CD14-positive monocyte (primary cell): Measurements from ENCODE around the gene GLDN. TPM values are rescaled to one million over a fixed set of nuclear protein-coding genes. Genes with fewer than 3 reads are reported as not detected.

Source experiments
- DNase-seq, 3 donors: peaks; one replicate each; pipeline ENCODE4 v3.0.0-alpha.2; 2011 to 2022
- H2AFZ ChIP-seq: 2 replicates; pipeline ENCODE4 v1.6.0; 2012; ENCODE audit warnings: mild to moderate bottlenecking, low read depth, low read length, inconsistent platforms; ENCODE audit not compliant: insufficient read depth, poor library complexity, severe bottlenecking
- H3K27ac ChIP-seq, 2 donors: 1 replicate in 1 of 2; 2 replicates in 1 of 2; pipeline ENCODE4 v1.5.1; 2012 to 2013; ENCODE audit warnings: low read length in 2 of 2, control low read depth in 1 of 2, inconsistent platforms in 1 of 2, low read depth in 1 of 2, mild to moderate bottlenecking in 1 of 2
- H3K27me3 ChIP-seq, 2 donors: one replicate each; pipeline versions ENCODE4 v1.6.0 to v1.6.1; 2011 to 2013; ENCODE audit warnings: low read length in 2 of 2; ENCODE audit not compliant: control insufficient read depth in 2 of 2, insufficient read depth in 2 of 2
- H3K36me3 ChIP-seq, 2 donors: replicated peaks in 1 of 2; 1 replicate in 1 of 2; 2 replicates in 1 of 2; pipeline versions ENCODE4 v1.5.1 to v1.6.1; 2012 to 2013; ENCODE audit warnings: low read length in 2 of 2, control low read depth in 1 of 2, inconsistent platforms in 1 of 2, mild to moderate bottlenecking in 1 of 2; ENCODE audit not compliant: insufficient read depth in 2 of 2, control insufficient read depth in 1 of 2
- H3K4me1 ChIP-seq, 2 donors: 1 replicate in 1 of 2; 2 replicates in 1 of 2; pipeline versions ENCODE4 v1.5.1 to v1.6.1; 2012 to 2013; ENCODE audit warnings: low read length in 2 of 2, control low read depth in 1 of 2, inconsistent platforms in 1 of 2, mild to moderate bottlenecking in 1 of 2, moderate library complexity in 1 of 2; ENCODE audit not compliant: insufficient read depth in 2 of 2, control insufficient read depth in 1 of 2
- H3K4me2 ChIP-seq: replicated peaks from 2 replicates; pipeline ENCODE3; 2012; ENCODE audit warnings: low read length, moderate library complexity, mild to moderate bottlenecking; ENCODE audit not compliant: poor library complexity, severe bottlenecking; ENCODE audit errors: extremely low read depth
- H3K4me3 ChIP-seq, 3 experiments: fragments of 200-600 bp in 1 of 3; sonication (generic) in 1 of 3; replicated peaks in 1 of 3; 1 replicate in 2 of 3; 2 replicates in 1 of 3; pipeline ENCODE4 v1.5.1; 2011 to 2013; ENCODE audit warnings: low read length in 3 of 3, mild to moderate bottlenecking in 3 of 3, control low read depth in 2 of 3, low read depth in 2 of 3, inconsistent platforms in 1 of 3, moderate library complexity in 1 of 3
- H3K79me2 ChIP-seq: 2 replicates; pipeline ENCODE4 v1.6.0; 2012; ENCODE audit warnings: mild to moderate bottlenecking, control low read depth, inconsistent platforms, low read length, moderate library complexity; ENCODE audit not compliant: insufficient read depth
- H3K9ac ChIP-seq: 2 replicates; pipeline ENCODE4 v1.6.0; 2017; ENCODE audit warnings: low read length, mild to moderate bottlenecking; ENCODE audit not compliant: insufficient read depth, poor library complexity, severe bottlenecking
- H3K9me3 ChIP-seq, 2 donors: replicated peaks in 1 of 2; 1 replicate in 1 of 2; 2 replicates in 1 of 2; pipeline versions ENCODE4 v1.5.1 to v1.6.1; 2012 to 2013; ENCODE audit warnings: low read length in 2 of 2, control low read depth in 1 of 2; ENCODE audit not compliant: control insufficient read depth in 1 of 2, insufficient read depth in 1 of 2
- H4K20me1 ChIP-seq: 2 replicates; pipeline ENCODE4 v1.6.0; 2012; ENCODE audit warnings: mild to moderate bottlenecking, low read length, control low read depth, moderate library complexity; ENCODE audit not compliant: insufficient read depth
- H3K27ac Mint-ChIP-seq, 7 donors: one replicate each; pipeline ENCODE4 v1.8.0; 2020; ENCODE audit warnings: mild to moderate bottlenecking in 7 of 7, mixed read lengths in 7 of 7, moderate library complexity in 6 of 7, inconsistent platforms in 2 of 7
- H3K27me3 Mint-ChIP-seq, 3 donors: one replicate each; pipeline ENCODE4 v1.8.0; 2021 to 2022; ENCODE audit warnings: low read depth in 3 of 3, mild to moderate bottlenecking in 3 of 3, mixed read lengths in 3 of 3, moderate library complexity in 3 of 3, inconsistent platforms in 1 of 3
- H3K36me3 Mint-ChIP-seq, 2 donors: one replicate each; pipeline ENCODE4 v1.8.0; 2020; ENCODE audit warnings: mixed read lengths in 2 of 2, inconsistent platforms in 1 of 2, mild to moderate bottlenecking in 1 of 2
- H3K4me1 Mint-ChIP-seq: one replicate; pipeline ENCODE4 v1.8.0; 2020; ENCODE audit warnings: mild to moderate bottlenecking, mixed read lengths
- H3K4me3 Mint-ChIP-seq, 2 donors: one replicate each; pipeline ENCODE4 v1.8.0; 2020; ENCODE audit warnings: mild to moderate bottlenecking in 2 of 2, mixed read lengths in 2 of 2, moderate library complexity in 1 of 2
- H3K9me3 Mint-ChIP-seq, 7 donors: one replicate each; pipeline ENCODE4 v1.8.0; 2020 to 2022; ENCODE audit warnings: mixed read lengths in 7 of 7, mild to moderate bottlenecking in 6 of 7, moderate library complexity in 6 of 7, inconsistent platforms in 2 of 7
- CTCF ChIP-seq: fragments of 200-600 bp; IDR thresholded peaks from one replicate; pipeline ENCODE4 v1.8.0; 2022; ENCODE audit warnings: antibody characterized with exemption, mild to moderate bottlenecking
- WGBS: methylation state at CpG from one replicate; pipeline ENCODE4 v1.1.5; 2013; ENCODE audit warnings: missing lambda C conversion rate; ENCODE audit not compliant: insufficient coverage; 5-methylcytosine and 5-hydroxymethylcytosine counted together
- intact Hi-C, 2 donors: fragments of 100-400 bp; cut with micrococcal nuclease; formaldehyde crosslinking; loops; one replicate each; pipeline versions ENCODE4 v1.15.0 to v1.15.1; 2023
- polyA plus RNA-seq, 3 donors: library from polyadenylated mRNA; depleted of rRNA in 1 of 3; unstranded in 2 of 3; stranded (reverse) in 1 of 3; fragments of 300-500 nt in 2 of 3; fragments of >200 nt in 1 of 3; fragmentation: Illumina TruSeq in 2 of 3; gene quantifications; 1 replicate in 2 of 3; 2 replicates in 1 of 3; pipeline ENCODE4 v1.2.3, GENCODE V29; 2012 to 2021

GLDN gene
- polyA plus RNA-seq, 3 donors = 0.04 TPM; not detected in 2

GRCh38 chr15:51386960-51387698 is 45.7 kb downstream of the GLDN start:
- no peaks in the 10 kb centered on the region for H3K9me3 ChIP-seq
- WGBS = 100% methylated on average over 4 of the region's 10 CpGs
- no peak overlapping the region for H3K27ac ChIP-seq
- Mint-ChIP-seq H3K4me1 (peaks cover 4% of the 10 kb centered on the region), H3K4me3 (no peak overlapping the region), H3K9me3 (no peaks in the 10 kb centered on the region), H3K27me3 (peaks cover 2 to 6% (median 5%) of the 10 kb centered on the region in 3 donors), H3K27ac (no peak overlapping the region), H3K36me3 (no peaks in the 10 kb centered on the region)
- no peak for DNase-seq
- peaks cover 0 to 2% of the 10 kb centered on the region in 2 donors for H3K27me3 ChIP-seq
- H3K4me3 ChIP-seq = no peak overlapping the region
- no peak overlapping the region for H3K9ac ChIP-seq
- intact Hi-C loops = no loop called here
- H2AFZ ChIP-seq = no peak overlapping the region
- H3K36me3 ChIP-seq = no peaks in the 10 kb centered on the region
- TF ChIP-seq CTCF = no peak
- H3K79me2 ChIP-seq = no peaks in the 10 kb centered on the region
- no peaks in the 10 kb centered on the region for H4K20me1 ChIP-seq
- no peak overlapping the region for H3K4me2 ChIP-seq
- H3K4me1 ChIP-seq = no peaks in the 10 kb centered on the region

- no peaks in the 10 kb centered on the region for H3K27me3 ChIP-seq
- peaks cover 2 to 6% (median 5%) of the 10 kb centered on the region in 3 donors for H3K27me3 Mint-ChIP-seq
- no peak overlapping the region for H3K4me2 ChIP-seq
- H3K79me2 ChIP-seq = no peaks in the 10 kb centered on the region
- H3K36me3 ChIP-seq = no peaks in the 10 kb centered on the region
- H4K20me1 ChIP-seq = no peaks in the 10 kb centered on the region
- H3K4me1 ChIP-seq = no peaks in the 10 kb centered on the region
- H3K9me3 ChIP-seq = no peaks in the 10 kb centered on the region
- H3K27ac Mint-ChIP-seq = no peak overlapping the region
- H3K4me3 Mint-ChIP-seq = no peak overlapping the region
- H3K36me3 Mint-ChIP-seq = no peaks in the 10 kb centered on the region
- H3K9ac ChIP-seq = no peak overlapping the region
- 100% methylated on average over 3 of the region's 3 CpGs for WGBS
- no peak overlapping the region for H3K27ac ChIP-seq
- TF ChIP-seq CTCF = no peak
- DNase-seq = no peak
- H3K4me3 ChIP-seq = no peak overlapping the region
- H2AFZ ChIP-seq = no peak overlapping the region
- no peaks in the 10 kb centered on the region for H3K9me3 Mint-ChIP-seq
- intact Hi-C loops = no loop called here
- peaks cover 4% of the 10 kb centered on the region for H3K4me1 Mint-ChIP-seq
Measured at GRCh38 chr15:51387699-51388041, 46.2 kb downstream of the GLDN start.
